OCI-LY1 (cell line): ENCODE measurements around the gene SAMD8.
A peak's percentile ranks its signal among the peaks of the same experiment; 100 is the strongest.

Source experiments
- H2AFZ ChIP-seq: fragments of 200-600 bp; sonication (generic), shearing (Covaris generic); 2 replicates; pipeline ENCODE4 v1.6.0; 2014; ENCODE audit warnings: antibody characterized with exemption, mild to moderate bottlenecking, low read length
- H3F3A ChIP-seq: fragments of 200-600 bp; sonication (generic), shearing (Covaris generic); 2 replicates; pipeline ENCODE4 v1.6.0; 2014; ENCODE audit warnings: mild to moderate bottlenecking, antibody characterized with exemption, low read length, moderate library complexity; ENCODE audit not compliant: insufficient read depth
- H3K27ac ChIP-seq: fragments of 200-600 bp; sonication (generic); 2 replicates; pipeline ENCODE4 v1.5.1; 2014; ENCODE audit warnings: low read length, mixed run types, mild to moderate bottlenecking, low read depth; ENCODE audit not compliant: poor library complexity, severe bottlenecking
- H3K27me3 ChIP-seq: fragments of 200-600 bp; sonication (generic); 2 replicates; pipeline ENCODE4 v1.6.0; 2014; ENCODE audit warnings: antibody characterized with exemption, mild to moderate bottlenecking, low read length, moderate library complexity; ENCODE audit not compliant: insufficient read depth
- H3K36me3 ChIP-seq: fragments of 200-600 bp; sonication (generic); 2 replicates; pipeline ENCODE4 v1.6.1; 2014; ENCODE audit warnings: mild to moderate bottlenecking, antibody characterized with exemption, low read length, moderate library complexity, mixed read lengths; ENCODE audit not compliant: insufficient read depth
- H3K4me1 ChIP-seq: fragments of 200-600 bp; sonication (generic); 2 replicates; pipeline ENCODE4 v1.5.1; 2014; ENCODE audit warnings: mild to moderate bottlenecking, low read length, moderate library complexity; ENCODE audit not compliant: insufficient read depth, severe bottlenecking
- H3K4me2 ChIP-seq: fragments of 200-600 bp; sonication (generic), shearing (Covaris generic); 2 replicates; pipeline ENCODE4 v1.6.1; 2014; ENCODE audit warnings: low read length
- H3K4me3 ChIP-seq: fragments of 200-600 bp; sonication (generic); 2 replicates; pipeline ENCODE4 v1.5.1; 2014; ENCODE audit warnings: low read length, low read depth, mild to moderate bottlenecking, mixed read lengths; ENCODE audit not compliant: poor library complexity, severe bottlenecking
- H3K79me2 ChIP-seq: fragments of 200-600 bp; shearing (Covaris generic); 2 replicates; pipeline ENCODE4 v1.6.1; 2016; ENCODE audit warnings: mixed run types, low read length, mixed read lengths; ENCODE audit not compliant: insufficient read depth
- H3K9ac ChIP-seq: fragments of 200-600 bp; sonication (generic), shearing (Covaris generic); 2 replicates; pipeline ENCODE4 v1.6.1; 2014; ENCODE audit warnings: mild to moderate bottlenecking, low read length, mixed read lengths
- H3K9me2 ChIP-seq: fragments of 200-600 bp; sonication (generic), shearing (Covaris generic); 2 replicates; pipeline ENCODE4 v1.6.1; 2014; ENCODE audit warnings: low read depth, mild to moderate bottlenecking, low read length, mixed read lengths
- H3K9me3 ChIP-seq: fragments of 200-600 bp; shearing (Covaris generic); 2 replicates; pipeline ENCODE4 v1.6.1; 2014; ENCODE audit warnings: low read length, mixed read lengths
- H4K20me1 ChIP-seq: fragments of 200-600 bp; sonication (generic), shearing (Covaris generic); 2 replicates; pipeline ENCODE4 v1.6.0; 2016; ENCODE audit warnings: mild to moderate bottlenecking, low read length; ENCODE audit not compliant: insufficient read depth
- CTCF ChIP-seq: fragments of 200-600 bp; sonication (generic), shearing (Covaris generic); IDR thresholded peaks from 2 replicates; pipeline ENCODE4 v1.5.1; 2017; ENCODE audit warnings: mild to moderate bottlenecking, antibody characterized with exemption, low read length, moderate library complexity, mixed read lengths
- EZH2 ChIP-seq: fragments of 200-600 bp; sonication (generic), shearing (Covaris generic); IDR thresholded peaks from 2 replicates; pipeline ENCODE4 v1.8.0; 2017; ENCODE audit warnings: borderline replicate concordance, mixed run types, mild to moderate bottlenecking, antibody characterized with exemption, low read length, moderate library complexity, mixed read lengths

The SAMD8 gene

GRCh38 chr10:75228278-75228677 is 116.8 kb downstream of the SAMD8 start:
- H3K27ac ChIP-seq = no peak overlapping the region
- H3K27me3 ChIP-seq = no peaks in the 10 kb centered on the region
- peaks cover 27% of the 10 kb centered on the region for H3K79me2 ChIP-seq
- no peak overlapping the region for H3K9ac ChIP-seq
- no peaks in the 10 kb centered on the region for H3K9me3 ChIP-seq
- peaks cover 30% of the 10 kb centered on the region for H3K4me1 ChIP-seq
- H3K36me3 ChIP-seq = peaks cover 95% of the 10 kb centered on the region
- no peaks in the 10 kb centered on the region for H4K20me1 ChIP-seq
- H2AFZ ChIP-seq = no peak overlapping the region
- H3F3A ChIP-seq = 0 out of 2 replicates have a peak, but pooled peaks cover 10% of the 10 kb centered on the region
- no peak for TF ChIP-seq CTCF
- H3K4me3 ChIP-seq = no peak overlapping the region
- no peak overlapping the region for H3K4me2 ChIP-seq
- H3K9me2 ChIP-seq = no peaks in the 10 kb centered on the region

GRCh38 chr10:75228834-75229233 is 117.4 kb downstream of the SAMD8 start:
- no peak overlapping the region for H3K9ac ChIP-seq
- H3K9me3 ChIP-seq = no peaks in the 10 kb centered on the region
- no peak for TF ChIP-seq EZH2
- H3K36me3 ChIP-seq = peaks cover 95% of the 10 kb centered on the region
- H3F3A ChIP-seq = 0 out of 2 replicates have a peak, but pooled peaks cover 10% of the 10 kb centered on the region
- H3K4me1 ChIP-seq = peaks cover 36% of the 10 kb centered on the region
- H2AFZ ChIP-seq = no peak overlapping the region
- peaks cover 26% of the 10 kb centered on the region for H3K79me2 ChIP-seq
- H3K27ac ChIP-seq = no peak overlapping the region
- no peak overlapping the region for H3K4me2 ChIP-seq
- no peaks in the 10 kb centered on the region for H4K20me1 ChIP-seq
- H3K9me2 ChIP-seq = no peaks in the 10 kb centered on the region
- H3K4me3 ChIP-seq = no peak overlapping the region
- no peaks in the 10 kb centered on the region for H3K27me3 ChIP-seq

- no peak overlapping the region for H3K27ac ChIP-seq
- H3K9me3 ChIP-seq = no peaks in the 10 kb centered on the region
- H3F3A ChIP-seq = 0 out of 2 replicates have a peak, but pooled peaks cover 10% of the 10 kb centered on the region
- peaks cover 34% of the 10 kb centered on the region for H3K4me1 ChIP-seq
- H3K4me3 ChIP-seq = no peak overlapping the region
- H3K4me2 ChIP-seq = no peak overlapping the region
- no peaks in the 10 kb centered on the region for H4K20me1 ChIP-seq
- TF ChIP-seq CTCF = no peak
- no peak for TF ChIP-seq EZH2
- peaks cover 14% of the 10 kb centered on the region for H3K79me2 ChIP-seq
- no peak overlapping the region for H2AFZ ChIP-seq
- H3K36me3 ChIP-seq = peaks cover 84% of the 10 kb centered on the region
- no peak overlapping the region for H3K9ac ChIP-seq
- H3K9me2 ChIP-seq = no peaks in the 10 kb centered on the region
- no peaks in the 10 kb centered on the region for H3K27me3 ChIP-seq
Observed at GRCh38 chr10:75229971-75230370, 118.5 kb downstream of the SAMD8 start.

GRCh38 chr10:75230600-75231038 is 119.2 kb downstream of the SAMD8 start:
- Histone ChIP-seq H3K4me3 (no peak overlapping the region), H3K27me3 (no peaks in the 10 kb centered on the region), H3K4me1 (peaks cover 27% of the 10 kb centered on the region), H4K20me1 (no peaks in the 10 kb centered on the region), H2AFZ (no peak overlapping the region), H3K27ac (no peak overlapping the region), H3K79me2 (peaks cover 10% of the 10 kb centered on the region; the same call in 1 of the 2 replicates), H3K9me3 (no peaks in the 10 kb centered on the region), H3K4me2 (no peak overlapping the region), H3K36me3 (peaks cover 77% of the 10 kb centered on the region), H3F3A (0 out of 2 replicates have a peak, but pooled peaks cover 10% of the 10 kb centered on the region), H3K9ac (no peak overlapping the region), H3K9me2 (no peaks in the 10 kb centered on the region)
- TF ChIP-seq EZH2 = no peak
- TF ChIP-seq CTCF = peak; percentile 96
